HepG2 (cell line): Measurements from ENCODE around the gene SCRG1. TPM values are rescaled to one million over a fixed set of nuclear protein-coding genes. Genes with fewer than 3 reads are reported as not detected.

Source experiments
- CEBPZ ChIP-seq: IDR thresholded peaks from 2 replicates; pipeline ENCODE4 v1.6.1; 2012; ENCODE audit warnings: low read length, improper control_type of control experiment
- CENPBD1 ChIP-seq: sonication (generic); formaldehyde crosslinking; IDR thresholded peaks from 2 replicates; pipeline ENCODE4 v1.8.0; 2022; ENCODE audit warnings: missing genetic modification reagents, low read depth, mild to moderate bottlenecking, borderline replicate concordance
- FOSL2 ChIP-seq: sonication (generic); formaldehyde crosslinking; IDR thresholded peaks from 2 replicates; pipeline ENCODE4 v1.4.0; 2020; ENCODE audit warnings: missing genetic modification reagents
- FOXP1 ChIP-seq, 2 experiments: fragments of 450-650 bp in 1 of 2; IDR thresholded peaks; 2 replicates each; pipeline ENCODE4 v1.6.1; 2017 to 2018; ENCODE audit warnings: antibody characterized with exemption in 1 of 2
- GMEB1 ChIP-seq: sonication (generic); formaldehyde crosslinking; IDR thresholded peaks from 2 replicates; pipeline ENCODE4 v1.5.1; 2020; ENCODE audit warnings: missing genetic modification reagents, mild to moderate bottlenecking, borderline replicate concordance
- JUNB ChIP-seq: sonication (generic); formaldehyde crosslinking; IDR thresholded peaks from 2 replicates; pipeline ENCODE4 v1.8.0; 2022; ENCODE audit warnings: missing genetic modification reagents, mild to moderate bottlenecking, borderline replicate concordance
- MAFK ChIP-seq, 2 experiments: IDR thresholded peaks in 1 of 2; conservative IDR thresholded peaks in 1 of 2; 2 replicates each; pipeline ENCODE4 v1.6.1; 2011; ENCODE audit warnings: improper control_type of control experiment in 2 of 2, low read length in 2 of 2
- NCOA1 ChIP-seq: sonication (generic); formaldehyde crosslinking; IDR thresholded peaks from 2 replicates; pipeline ENCODE4 v1.9.0; 2021; ENCODE audit warnings: missing genetic modification reagents
- NFE2L2 ChIP-seq: fragments of 150-350 bp; IDR thresholded peaks from 2 replicates; pipeline ENCODE4 v1.6.1; 2014; ENCODE audit warnings: low read length
- RARG ChIP-seq: sonication (generic); formaldehyde crosslinking; IDR thresholded peaks from 2 replicates; pipeline ENCODE4 v1.4.0; 2020; ENCODE audit warnings: low read depth, mild to moderate bottlenecking, missing genetic modification reagents
- SUZ12 ChIP-seq: fragments of 150-350 bp; IDR thresholded peaks from 2 replicates; pipeline ENCODE4 v1.6.1; 2014; ENCODE audit warnings: low read depth, low read length
- ZBTB44 ChIP-seq: sonication (generic); formaldehyde crosslinking; IDR thresholded peaks from 2 replicates; pipeline ENCODE4 v1.4.0; 2020; ENCODE audit warnings: missing genetic modification reagents
- ZFP36L2 ChIP-seq: sonication (generic); formaldehyde crosslinking; IDR thresholded peaks from 2 replicates; pipeline ENCODE4 v1.4.0; 2020; ENCODE audit warnings: missing genetic modification reagents
- ZNF121 ChIP-seq: sonication (generic); formaldehyde crosslinking; IDR thresholded peaks from 2 replicates; pipeline ENCODE4 v1.5.0; 2020; ENCODE audit warnings: mild to moderate bottlenecking, missing genetic modification reagents
- ZNF460 ChIP-seq: sonication (generic); formaldehyde crosslinking; IDR thresholded peaks from 2 replicates; pipeline ENCODE4 v1.5.1; 2020; ENCODE audit warnings: missing genetic modification reagents, mild to moderate bottlenecking, borderline replicate concordance
- ZNF510 ChIP-seq: sonication (generic); formaldehyde crosslinking; IDR thresholded peaks from 2 replicates; pipeline ENCODE4 v1.4.0; 2020; ENCODE audit warnings: low read depth, mild to moderate bottlenecking, missing genetic modification reagents
- ZNF577 ChIP-seq: sonication (generic); formaldehyde crosslinking; IDR thresholded peaks from 2 replicates; pipeline ENCODE4 v1.4.0; 2020; ENCODE audit warnings: mild to moderate bottlenecking, low read depth, missing genetic modification reagents, borderline replicate concordance
- ZNF580 ChIP-seq: IDR thresholded peaks from 2 replicates; pipeline ENCODE4 v1.6.1; 2016; ENCODE audit warnings: low read depth, borderline replicate concordance
- ZNF737 ChIP-seq: sonication (generic); formaldehyde crosslinking; IDR thresholded peaks from 2 replicates; pipeline ENCODE4 v1.5.0; 2020; ENCODE audit warnings: missing genetic modification reagents, mild to moderate bottlenecking, borderline replicate concordance
- ZNF773 ChIP-seq: sonication (generic); formaldehyde crosslinking; IDR thresholded peaks from 2 replicates; pipeline ENCODE4 v1.4.0; 2020; ENCODE audit warnings: missing genetic modification reagents, borderline replicate concordance
- ZNF883 ChIP-seq: sonication (generic); formaldehyde crosslinking; IDR thresholded peaks from 2 replicates; pipeline ENCODE4 v1.5.1; 2020; ENCODE audit warnings: mild to moderate bottlenecking, missing genetic modification reagents; ENCODE audit errors: not compliant biosample characterization
- ZSCAN12 ChIP-seq: sonication (generic); formaldehyde crosslinking; IDR thresholded peaks from 2 replicates; pipeline ENCODE4 v1.9.0; 2021; ENCODE audit warnings: mild to moderate bottlenecking, missing genetic modification reagents
- polyA plus RNA-seq, 8 experiments: library from polyadenylated mRNA; depleted of rRNA in 3 of 8; stranded (reverse) in 7 of 8; unstranded in 1 of 8; fragments of >200 nt; fragmentation: Illumina TruSeq in 4 of 8; extraction: Trizol in 4 of 8; gene quantifications; 2 replicates each; pipeline versions ENCODE4 v1.2.1 to v1.2.3, GENCODE V29; 2011 to 2016; ENCODE audit warnings: low read depth in 4 of 8, missing spikeins in 1 of 8, mixed read lengths in 1 of 8; ENCODE audit not compliant: insufficient read depth in 1 of 8
- total RNA-seq, 5 experiments: library from RNA; depleted of rRNA; stranded (reverse); fragments of >200 nt; fragmentation: Illumina TruSeq; extraction: Trizol; gene quantifications; 2 replicates each; pipeline ENCODE4 v1.2.3, GENCODE V29; 2016; ENCODE audit warnings: low read depth in 1 of 5

The SCRG1 gene
- total and polyA plus RNA-seq, 2 of the 13 experiments (the other 11 are each of a cell fraction or from before 2014, with no cell fraction given), result not detected

GRCh38 chr4:173334891-173335752 lies 63.8 kb downstream of the SCRG1 start (continued):
- TF ChIP-seq ZNF883 (CRISPR knock-in tag) (peak; percentile 23), JUNB (CRISPR knock-in tag) (no peak; the same call in 1 of the 2 replicates), GMEB1 (CRISPR knock-in tag) (no peak), ZNF773 (CRISPR knock-in tag) (no peak), RARG (CRISPR knock-in tag) (no peak), ZBTB44 (CRISPR knock-in tag) (no peak), CEBPZ (no peak), CENPBD1 (CRISPR knock-in tag) (no peak), MAFK (conservative IDR thresholded peaks at IDR 0.05 in 1 of 2, IDR thresholded peaks at IDR 0.05 in 1 of 2; ENCODE audit: low read length in 2 of 2) (no peak), ZNF460 (CRISPR knock-in tag) (no peak), NFE2L2 (no peak), FOXP1 (IDR thresholded peaks at IDR 0.05) (no peak), FOXP1 (CRISPR knock-in tag; IDR thresholded peaks at IDR 0.05) (peak; percentile 13; the same call in 1 of the 2 replicates), ZNF580 (CRISPR knock-in tag) (0 out of 2 replicates have a peak, but pooled peaks have one; percentile 29), ZNF577 (CRISPR knock-in tag) (no peak), ZNF510 (CRISPR knock-in tag) (no peak), FOSL2 (CRISPR knock-in tag) (no peak), ZNF121 (CRISPR knock-in tag) (no peak), SUZ12 (no peak), NCOA1 (CRISPR knock-in tag) (no peak), ZSCAN12 (CRISPR knock-in tag) (no peak), ZNF737 (CRISPR knock-in tag) (no peak), ZFP36L2 (CRISPR knock-in tag) (no peak)
